Activated T-helper 1 cell treated with anti-CD3 and anti-CD28 coated beads, Interleukin-12 subunit alpha, Interleukin-12 subunit beta, Interleukin-2, Interleukin-4 antibody, amounts not matched to agents 30 ng/mL and 10 ng/mL and 1 ng/mL, durations not matched to agents 14 hours and 24 hours and 36 hours (primary cell): ENCODE measurements around the gene MTRFR. TPM values are rescaled to one million over a fixed set of nuclear protein-coding genes. Genes with fewer than 3 reads are reported as not detected.
"Not testable (repeated sequence)": the region's sequence is repeated elsewhere in the genome, so short reads cannot be mapped to it uniquely, and the experiment has no call there.

Source experiments
- DNase-seq: peaks from one replicate; pipeline ENCODE4 v3.0.0; 2021; ENCODE audit warnings: low spot score
- H3K27ac Mint-ChIP-seq: one replicate; pipeline ENCODE4 v1.8.0; 2021; ENCODE audit warnings: mild to moderate bottlenecking, mixed read lengths
- H3K27me3 Mint-ChIP-seq: one replicate; pipeline ENCODE4 v1.8.0; 2022; ENCODE audit warnings: mild to moderate bottlenecking, moderate library complexity, mixed read lengths; ENCODE audit not compliant: insufficient read depth
- H3K36me3 Mint-ChIP-seq: one replicate; pipeline ENCODE4 v1.8.0; 2021; ENCODE audit warnings: low read depth, mixed read lengths
- H3K4me1 Mint-ChIP-seq: one replicate; pipeline ENCODE4 v1.8.0; 2021; ENCODE audit warnings: low read depth, mixed read lengths
- H3K4me3 Mint-ChIP-seq: one replicate; pipeline ENCODE4 v1.8.0; 2021; ENCODE audit warnings: mild to moderate bottlenecking, moderate library complexity, mixed read lengths
- H3K9me3 Mint-ChIP-seq: one replicate; pipeline ENCODE4 v1.8.0; 2021; ENCODE audit warnings: mixed read lengths
- intact Hi-C: fragments of 100-400 bp; cut with micrococcal nuclease; formaldehyde crosslinking; loops from one replicate; pipeline ENCODE4 v1.15.1; 2024
- total RNA-seq: library from RNA; stranded (reverse); gene quantifications from 2 replicates; pipeline ENCODE4 v1.2.3, GENCODE V29; 2022

MTRFR gene
- 32.6 and 34.2 TPM in 2 replicates for total RNA-seq

GRCh38 chr12:123232807-123233504 lies at the start of gene MTRFR, which contains the start of gene MPHOSPH9:
Gene MTRFR, plus strand, starts transcription at chr12:123233436. Its CDS starts 20,239 bp downstream, at chr12:123253675.
Gene MPHOSPH9, minus strand, starts transcription at chr12:123233141. Its CDS starts 2,777 bp downstream, at chr12:123230364.
- intact Hi-C loops: loop anchor here (1.0 to 10.0 kb wide), 15 partner anchors 10 to 1148 kb away; partner anchors contain the start of genes DIABLO, KMT5A, KNTC1 and RILPL2
- Mint-ChIP-seq H3K4me3 (peak within 1 kb of the TSS; percentile 100), H3K27ac (peak within 1 kb of the TSS; percentile 99), H3K36me3 (peaks cover 20% of the 10 kb centered on the region), H3K4me1 (peaks cover 68% of the 10 kb centered on the region), H3K27me3 (peaks cover 2% of the 10 kb centered on the region), H3K9me3 (no peaks in the 10 kb centered on the region)
- DNase-seq: peak; percentile 99

- H3K27me3 Mint-ChIP-seq: no peaks in the 10 kb centered on the region
- no peak for DNase-seq
- intact Hi-C loops: no loop called here
- H3K36me3 Mint-ChIP-seq: peaks cover 27% of the 10 kb centered on the region
- H3K4me1 Mint-ChIP-seq: no peaks in the 10 kb centered on the region
- no peaks in the 10 kb centered on the region for H3K9me3 Mint-ChIP-seq
- H3K4me3 Mint-ChIP-seq: no peak overlapping the region
- H3K27ac Mint-ChIP-seq: no peak overlapping the region
Measured at GRCh38 chr12:123187637-123188036, 45.6 kb upstream of the MTRFR start.

GRCh38 chr12:123199936-123200335 lies 33.3 kb upstream of the MTRFR start:
- no peaks in the 10 kb centered on the region for H3K9me3 Mint-ChIP-seq
- intact Hi-C loops: loop anchor here (1.0 to 2.0 kb wide), 4 partner anchors 23 to 124 kb away; partner anchors contain the start of genes MPHOSPH9 and MTRFR
- peaks cover 21% of the 10 kb centered on the region for H3K4me1 Mint-ChIP-seq
- no peak for DNase-seq
- H3K36me3 Mint-ChIP-seq: peaks cover 41% of the 10 kb centered on the region
- H3K27ac Mint-ChIP-seq: peak overlapping the region; percentile 68
- H3K4me3 Mint-ChIP-seq: no peak overlapping the region
- no peaks in the 10 kb centered on the region for H3K27me3 Mint-ChIP-seq

GRCh38 chr12:123200414-123200813 lies 32.8 kb upstream of the MTRFR start:
- Mint-ChIP-seq H3K4me3 (no peak overlapping the region), H3K36me3 (peaks cover 41% of the 10 kb centered on the region), H3K27me3 (no peaks in the 10 kb centered on the region)

GRCh38 chr12:123206794-123207193 lies 26.4 kb upstream of the MTRFR start:
- H3K4me1 Mint-ChIP-seq, H3K27ac Mint-ChIP-seq, H3K27me3 Mint-ChIP-seq, H3K4me3 Mint-ChIP-seq, intact Hi-C loops, H3K9me3 Mint-ChIP-seq, DNase-seq: not testable (repeated sequence)
- H3K36me3 Mint-ChIP-seq: peaks cover 35% of the 10 kb centered on the region

More at GRCh38 chr12:123200414-123200813, 32.8 kb upstream of the MTRFR start:
- Mint-ChIP-seq H3K27ac (peak overlapping the region; percentile 68), H3K4me1 (peaks cover 21% of the 10 kb centered on the region), H3K9me3 (no peaks in the 10 kb centered on the region)
- DNase-seq: no peak
- intact Hi-C loops: loop anchor here (1.0 to 2.0 kb wide), 4 partner anchors 23 to 124 kb away; partner anchors contain the start of genes MPHOSPH9 and MTRFR

- H3K9me3 Mint-ChIP-seq, H3K27ac Mint-ChIP-seq, DNase-seq, H3K27me3 Mint-ChIP-seq, H3K4me3 Mint-ChIP-seq, H3K4me1 Mint-ChIP-seq, intact Hi-C loops: not testable (repeated sequence)
- peaks cover 31% of the 10 kb centered on the region for H3K36me3 Mint-ChIP-seq
Measured at GRCh38 chr12:123207815-123208214, 25.4 kb upstream of the MTRFR start.

GRCh38 chr12:123223241-123223668 lies 10.0 kb upstream of the MTRFR start:
- intact Hi-C loops: loop anchor here (1.0 kb wide), 4 partner anchors 10 to 147 kb away; partner anchors contain the start of genes MPHOSPH9 and MTRFR
- H3K36me3 Mint-ChIP-seq: peaks cover 40% of the 10 kb centered on the region
- peak overlapping the region; percentile 96 for H3K27ac Mint-ChIP-seq
- no peaks in the 10 kb centered on the region for H3K9me3 Mint-ChIP-seq
- peaks cover 40% of the 10 kb centered on the region for H3K4me1 Mint-ChIP-seq
- peak overlapping the region; percentile 86 for H3K4me3 Mint-ChIP-seq
- peak; percentile 65 for DNase-seq
- no peaks in the 10 kb centered on the region for H3K27me3 Mint-ChIP-seq

GRCh38 chr12:123225443-123225842 lies 7.8 kb upstream of the MTRFR start:
- intact Hi-C loops: no loop called here
- DNase-seq: no peak
- Mint-ChIP-seq H3K4me3 (no peak overlapping the region), H3K27ac (no peak overlapping the region), H3K4me1 (peaks cover 62% of the 10 kb centered on the region), H3K36me3 (peaks cover 38% of the 10 kb centered on the region), H3K9me3 (no peaks in the 10 kb centered on the region), H3K27me3 (no peaks in the 10 kb centered on the region)

- peaks cover 71% of the 10 kb centered on the region for H3K4me1 Mint-ChIP-seq
Measured at GRCh38 chr12:123227581-123228258, 5.5 kb upstream of the MTRFR start.

GRCh38 chr12:123229051-123229450 lies 4.2 kb upstream of the MTRFR start:
- intact Hi-C loops: no loop called here
- Mint-ChIP-seq H3K4me1 (peaks cover 67% of the 10 kb centered on the region), H3K9me3 (no peaks in the 10 kb centered on the region), H3K4me3 (peak overlapping the region; percentile 80), H3K27me3 (peaks cover 2% of the 10 kb centered on the region), H3K36me3 (peaks cover 27% of the 10 kb centered on the region), H3K27ac (peak overlapping the region; percentile 77)
- no peak for DNase-seq

More at GRCh38 chr12:123227581-123228258, 5.5 kb upstream of the MTRFR start:
- intact Hi-C loops: no loop called here
- Mint-ChIP-seq H3K27me3 (no peaks in the 10 kb centered on the region), H3K27ac (no peak overlapping the region), H3K4me3 (peak overlapping the region; percentile 11), H3K36me3 (peaks cover 27% of the 10 kb centered on the region), H3K9me3 (no peaks in the 10 kb centered on the region)
- DNase-seq: no peak

- Mint-ChIP-seq H3K4me1 (peaks cover 67% of the 10 kb centered on the region), H3K9me3 (no peaks in the 10 kb centered on the region)
- intact Hi-C loops: loop anchor here (2.0 to 10.0 kb wide), 8 partner anchors 31 to 1147 kb away; partner anchors contain the start of genes DIABLO, KMT5A, KNTC1 and RSRC2
Measured at GRCh38 chr12:123231931-123232330, 1.3 kb upstream of the MTRFR start.

GRCh38 chr12:123232472-123232806 lies 797 bp upstream of the MTRFR start:
- intact Hi-C loops: loop anchor here (2.0 to 10.0 kb wide), 8 partner anchors 32 to 1148 kb away; partner anchors contain the start of genes DIABLO, KMT5A, KNTC1 and RSRC2
- Mint-ChIP-seq H3K9me3 (no peaks in the 10 kb centered on the region), H3K27ac (peak overlapping the region; percentile 99), H3K27me3 (peaks cover 2% of the 10 kb centered on the region), H3K4me3 (peak overlapping the region; percentile 100), H3K36me3 (peaks cover 21% of the 10 kb centered on the region), H3K4me1 (peaks cover 68% of the 10 kb centered on the region)
- DNase-seq: no peak

More at GRCh38 chr12:123231931-123232330, 1.3 kb upstream of the MTRFR start:
- Mint-ChIP-seq H3K27me3 (peaks cover 2% of the 10 kb centered on the region), H3K4me3 (peak overlapping the region; percentile 100), H3K36me3 (peaks cover 21% of the 10 kb centered on the region), H3K27ac (peak overlapping the region; percentile 99)
- no peak for DNase-seq
